Activated T-cell treated with anti-CD3 and anti-CD28 coated beads, Interleukin-2, amount 50 U/mL, for 1 hour (primary cell): ENCODE data around the gene XPO6.

ENCODE experiments used
- DNase-seq: peaks from one replicate; pipeline ENCODE4 v3.0.0-alpha.2; 2020

Gene XPO6

DNA sequence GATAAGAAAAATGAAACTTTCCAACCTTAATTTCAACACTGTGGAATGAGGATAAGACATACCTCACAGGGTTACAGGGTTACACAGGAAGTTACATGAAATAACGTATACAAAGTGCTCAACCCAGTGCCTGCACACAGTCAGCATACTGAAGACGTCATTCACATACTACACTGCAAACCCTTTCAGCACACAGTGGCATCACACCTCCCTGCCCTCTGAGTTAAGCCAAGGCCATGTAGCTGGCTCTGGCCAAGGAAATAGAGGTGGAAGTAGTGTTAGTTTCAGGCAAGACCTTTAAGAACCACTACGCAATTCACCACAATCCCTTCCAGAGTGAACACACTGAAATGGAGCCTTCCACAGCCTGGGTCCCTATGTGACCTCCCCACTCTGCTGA lies 101.7 kb downstream of the XPO6 start:
- no peak for DNase-seq

DNA sequence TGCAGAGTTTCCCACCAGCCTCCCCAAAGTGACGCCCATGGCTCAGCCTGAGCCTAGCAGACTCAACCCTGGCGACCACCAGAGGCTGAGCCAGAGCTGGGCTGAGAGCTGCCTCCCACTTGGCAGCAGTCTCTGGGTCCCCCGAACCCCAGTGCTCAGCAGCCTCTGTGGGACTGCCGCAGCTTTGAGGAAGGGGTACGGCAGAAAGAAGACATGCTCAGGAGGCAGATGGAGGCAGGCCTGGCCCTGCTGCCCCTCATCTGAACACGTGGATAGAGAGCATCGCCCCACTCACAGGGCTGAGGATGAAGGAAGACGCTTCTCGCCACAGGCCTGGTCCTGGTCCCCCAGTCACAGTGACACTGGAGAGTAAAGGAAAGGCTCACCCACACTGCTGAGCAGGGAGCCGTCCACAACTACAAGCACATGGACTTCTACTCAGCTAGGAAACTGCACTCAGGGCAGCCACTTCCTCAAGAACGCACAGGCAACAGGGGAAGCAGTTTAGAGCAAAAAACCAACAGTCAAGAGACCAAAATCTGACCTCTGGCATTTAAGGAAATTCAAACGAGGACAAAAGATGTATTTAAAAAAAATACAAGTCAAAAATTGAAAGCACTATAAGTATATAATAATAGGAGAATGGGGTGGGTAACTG lies 103.0 kb downstream of the XPO6 start:
- DNase-seq: no peak

DNA sequence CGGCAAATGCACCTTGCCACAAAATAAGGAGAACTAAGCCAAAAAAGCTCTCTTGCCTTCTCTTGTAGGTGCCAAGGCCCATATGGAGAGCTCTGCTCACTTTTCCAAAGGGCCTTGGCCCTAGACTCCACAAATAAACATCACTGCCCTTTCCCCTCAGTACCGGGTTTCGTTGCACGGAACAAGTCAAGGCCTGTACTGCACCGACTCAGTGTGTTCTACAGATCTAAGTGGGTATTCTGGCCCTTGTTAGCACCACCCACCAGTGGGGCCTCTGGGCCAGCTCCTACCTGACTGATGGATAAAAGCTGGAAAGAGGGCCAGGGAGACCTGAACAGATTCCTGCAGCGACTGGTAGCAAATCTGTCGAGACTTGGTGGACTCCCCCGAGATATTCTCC lies 104.5 kb downstream of the XPO6 start:
- no peak for DNase-seq

DNA sequence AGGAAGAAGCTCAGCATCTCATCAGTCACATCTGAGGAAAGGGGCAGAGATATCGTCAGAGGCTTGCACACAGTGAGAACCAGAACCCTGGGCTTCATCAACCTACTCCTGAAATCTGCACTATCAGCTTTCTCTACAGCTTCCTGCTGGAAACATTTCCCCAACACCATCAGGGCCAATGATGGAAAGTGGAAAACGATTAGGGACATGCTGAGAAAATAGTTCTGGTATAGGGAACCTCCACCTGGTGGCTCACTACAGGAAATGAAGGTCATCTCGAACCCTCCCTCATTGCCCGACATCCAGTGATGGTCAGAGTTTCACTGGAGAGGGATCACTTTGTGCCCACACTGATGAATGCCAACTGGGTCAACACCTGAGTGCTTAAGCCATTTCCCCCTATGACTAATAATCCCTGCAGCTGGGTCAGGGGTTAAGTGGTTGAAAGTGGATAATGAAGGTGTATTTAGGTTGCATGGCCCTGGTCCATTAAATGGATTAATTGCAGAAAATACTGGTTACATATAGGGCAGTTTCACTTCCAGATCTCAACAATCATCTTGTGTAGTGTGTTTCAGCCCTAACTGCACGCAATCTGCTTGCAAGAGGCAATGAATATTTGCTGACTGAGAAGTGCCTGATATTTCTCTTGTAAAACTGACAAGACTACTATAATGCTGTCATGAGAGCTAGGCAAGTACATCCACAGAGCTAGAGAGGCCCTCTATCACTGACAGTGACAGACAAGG lies 105.1 kb downstream of the XPO6 start:
- DNase-seq: no peak

DNA sequence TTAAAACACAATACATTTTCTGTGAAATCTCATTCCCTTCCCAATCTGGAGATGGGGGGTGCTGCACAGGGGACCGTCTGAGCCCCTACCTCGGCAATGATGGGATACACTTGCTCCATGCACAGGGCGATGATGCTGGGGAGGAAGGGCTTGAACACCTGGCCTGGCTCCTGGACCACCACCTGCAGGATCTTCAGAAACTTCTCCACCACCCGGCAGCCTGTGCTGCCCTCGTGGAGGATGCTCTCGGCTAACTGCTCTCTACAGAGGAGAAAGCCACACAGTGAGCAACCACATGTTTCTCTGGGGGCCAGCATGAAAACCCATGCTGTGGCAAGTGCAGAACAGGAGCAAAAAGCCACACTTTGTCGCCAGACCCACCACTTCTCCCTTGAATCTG lies 105.8 kb downstream of the XPO6 start:
- DNase-seq: no peak

DNA sequence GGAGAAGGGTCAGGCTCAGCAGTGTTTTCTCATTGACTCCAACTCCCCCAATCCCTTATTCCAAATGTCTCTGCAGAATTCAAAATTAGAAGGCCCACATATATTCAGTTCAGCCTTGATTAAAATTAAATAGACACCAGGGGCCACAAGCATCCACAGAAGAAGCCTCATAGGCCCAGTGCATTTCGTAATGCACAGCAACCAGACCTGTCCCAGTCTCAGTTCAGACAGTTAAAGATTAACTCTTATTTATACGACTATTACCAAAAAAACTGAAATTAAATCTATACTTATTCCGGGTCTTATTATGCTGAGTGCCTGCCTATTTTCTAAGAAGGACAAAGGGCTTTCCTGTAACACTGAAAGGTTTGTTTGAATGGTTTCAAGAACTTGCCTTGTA lies 106.5 kb downstream of the XPO6 start:
- DNase-seq: no peak

DNA sequence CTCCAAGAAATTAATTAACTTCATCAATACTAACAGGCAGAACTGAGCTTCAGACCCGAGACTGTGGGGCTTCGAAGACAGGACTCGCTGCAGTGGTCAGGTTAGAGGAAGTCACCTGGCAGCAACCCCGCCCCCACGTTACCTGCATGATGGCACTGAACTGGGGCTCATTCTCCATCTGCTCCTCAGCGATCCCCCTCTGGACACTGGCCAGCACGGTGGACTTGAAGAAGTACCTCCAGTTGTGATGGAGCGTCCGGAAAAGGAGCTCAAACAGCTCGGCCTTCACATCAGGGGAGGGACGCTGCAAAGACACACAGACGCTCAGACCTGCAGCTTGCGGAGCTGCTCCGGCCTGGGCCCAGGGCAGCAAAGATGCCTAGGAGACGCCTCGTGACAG lies 107.4 kb downstream of the XPO6 start:
- DNase-seq: no peak

DNA sequence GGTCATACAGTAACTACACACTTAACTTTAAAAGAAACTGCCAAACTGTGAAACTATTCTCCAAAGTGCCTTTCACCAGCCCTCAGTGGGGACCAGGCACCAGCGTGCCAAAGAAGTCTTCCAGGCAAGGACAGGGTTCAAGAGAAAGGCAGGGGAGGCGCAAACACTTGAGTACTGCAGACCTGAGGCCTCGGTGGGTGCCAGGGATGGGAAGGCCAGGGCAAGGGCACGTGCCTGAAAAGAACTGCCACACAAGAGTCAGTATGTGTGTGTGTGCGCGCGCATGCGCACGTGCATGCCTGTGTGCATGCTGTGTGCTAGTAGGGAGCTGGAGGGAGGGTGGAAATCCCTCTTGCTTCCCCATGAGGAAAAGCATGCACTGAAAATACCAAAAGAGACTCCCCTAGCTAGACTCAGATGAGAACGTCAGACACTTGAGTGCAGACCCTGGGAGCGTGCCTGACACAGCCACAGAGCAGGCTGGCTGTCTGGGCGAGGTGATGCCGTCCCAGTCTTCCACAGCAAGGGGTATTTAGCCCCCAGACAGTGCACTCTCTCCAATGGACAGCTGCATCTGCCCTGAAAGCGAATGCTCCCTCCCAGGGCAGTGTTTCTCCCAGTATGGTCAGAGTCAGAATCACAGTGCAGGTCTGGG lies 108.1 kb downstream of the XPO6 start:
- DNase-seq: no peak

DNA sequence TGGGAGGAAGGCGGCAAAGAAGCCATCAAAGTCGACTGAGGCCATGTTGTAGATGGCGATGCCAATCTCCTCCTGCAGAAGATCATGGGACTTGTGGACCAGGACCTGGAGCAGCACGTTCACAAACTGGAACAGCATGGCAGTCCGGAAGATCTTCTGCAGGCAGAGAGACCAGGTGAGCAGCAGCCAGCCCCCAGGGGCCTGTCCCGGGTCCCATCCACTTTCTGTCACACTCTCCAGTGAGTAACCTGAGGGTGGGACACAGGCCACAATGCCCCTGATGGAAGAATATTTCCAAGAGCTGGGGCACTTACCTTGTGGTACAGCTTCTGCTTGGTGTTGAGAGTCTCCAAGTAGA lies 110.3 kb downstream of the XPO6 start:
- DNase-seq: no peak

DNA sequence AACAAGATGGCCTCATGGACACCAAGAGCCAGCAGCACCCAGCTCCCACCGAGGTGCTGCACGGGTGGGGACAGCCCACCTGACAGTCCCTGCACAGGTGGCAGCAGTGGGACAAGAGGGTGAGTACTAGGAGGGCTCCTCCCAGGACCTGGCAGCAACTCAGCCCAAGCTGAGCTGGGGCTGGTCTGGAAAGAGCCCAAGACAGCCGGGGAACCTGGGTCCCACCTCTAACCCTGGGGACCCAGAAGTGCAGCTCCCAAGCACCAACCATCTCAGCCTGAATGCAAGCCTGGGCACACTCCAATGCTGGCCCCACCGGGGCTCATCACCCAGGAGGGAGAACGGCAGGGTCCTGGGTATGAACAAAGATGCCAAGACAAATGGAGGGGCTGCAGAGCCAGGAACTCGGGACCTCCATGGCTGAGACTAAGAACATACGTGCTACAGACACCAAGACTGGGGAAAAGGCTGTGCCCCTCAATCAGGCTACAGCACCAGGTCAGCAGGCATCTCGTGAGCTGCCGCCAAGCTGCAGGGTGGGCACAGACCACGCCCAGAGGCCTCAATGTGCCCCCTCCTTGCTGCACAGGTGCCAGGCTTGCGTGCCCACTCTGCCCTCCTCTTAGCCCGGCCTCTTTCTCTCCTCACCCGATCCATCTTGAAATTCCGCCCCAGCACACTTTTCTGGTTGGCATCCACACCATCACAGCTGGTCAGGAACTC lies 110.8 kb downstream of the XPO6 start:
- no peak for DNase-seq

DNA sequence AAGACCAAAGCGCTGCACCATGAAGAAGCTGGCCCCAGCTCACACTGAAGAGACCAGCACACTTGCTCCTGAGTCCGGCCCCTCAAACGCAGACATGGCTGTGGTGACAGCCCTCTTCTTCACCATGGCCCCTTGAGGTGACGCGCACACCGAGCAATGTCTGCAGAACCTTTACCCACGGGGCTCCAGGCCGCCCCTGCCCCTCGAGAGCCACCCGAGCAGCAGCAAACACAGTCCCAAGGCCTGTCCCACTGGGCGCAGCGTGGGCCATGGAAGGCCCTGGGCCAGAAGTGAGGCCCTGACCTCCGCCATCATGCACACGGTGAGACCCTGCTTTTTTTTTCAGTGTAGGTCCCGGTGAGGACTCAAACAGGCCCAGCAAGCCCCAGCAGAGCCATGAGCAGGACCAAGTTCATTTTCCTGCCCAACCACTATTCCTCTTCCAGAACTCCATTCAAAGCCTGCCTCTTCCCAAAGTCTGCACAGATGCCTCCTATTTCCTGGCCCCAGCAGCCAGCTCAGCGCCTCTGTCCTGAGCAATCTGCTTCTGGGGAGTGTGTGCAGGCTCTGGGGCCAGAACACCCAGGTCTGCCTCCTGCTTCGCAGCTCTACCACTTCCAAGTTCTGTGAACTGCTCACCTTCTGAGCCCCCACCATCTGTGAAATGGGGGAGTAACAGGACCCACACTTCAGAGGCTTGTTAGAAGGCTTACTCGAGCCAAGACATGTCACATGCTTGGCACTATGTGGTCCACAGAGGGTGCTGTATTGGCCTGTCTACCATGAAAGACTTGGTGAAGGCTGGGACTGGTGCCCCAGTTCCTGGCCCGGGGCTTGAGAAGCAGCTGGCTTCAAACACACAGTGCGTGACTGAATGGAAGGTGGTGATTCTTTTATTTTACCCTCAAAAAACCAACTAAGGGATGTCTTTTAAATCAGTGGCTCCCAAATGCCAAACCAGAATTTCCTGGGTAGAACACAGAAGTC lies 112.5 kb downstream of the XPO6 start:
- no peak for DNase-seq

DNA sequence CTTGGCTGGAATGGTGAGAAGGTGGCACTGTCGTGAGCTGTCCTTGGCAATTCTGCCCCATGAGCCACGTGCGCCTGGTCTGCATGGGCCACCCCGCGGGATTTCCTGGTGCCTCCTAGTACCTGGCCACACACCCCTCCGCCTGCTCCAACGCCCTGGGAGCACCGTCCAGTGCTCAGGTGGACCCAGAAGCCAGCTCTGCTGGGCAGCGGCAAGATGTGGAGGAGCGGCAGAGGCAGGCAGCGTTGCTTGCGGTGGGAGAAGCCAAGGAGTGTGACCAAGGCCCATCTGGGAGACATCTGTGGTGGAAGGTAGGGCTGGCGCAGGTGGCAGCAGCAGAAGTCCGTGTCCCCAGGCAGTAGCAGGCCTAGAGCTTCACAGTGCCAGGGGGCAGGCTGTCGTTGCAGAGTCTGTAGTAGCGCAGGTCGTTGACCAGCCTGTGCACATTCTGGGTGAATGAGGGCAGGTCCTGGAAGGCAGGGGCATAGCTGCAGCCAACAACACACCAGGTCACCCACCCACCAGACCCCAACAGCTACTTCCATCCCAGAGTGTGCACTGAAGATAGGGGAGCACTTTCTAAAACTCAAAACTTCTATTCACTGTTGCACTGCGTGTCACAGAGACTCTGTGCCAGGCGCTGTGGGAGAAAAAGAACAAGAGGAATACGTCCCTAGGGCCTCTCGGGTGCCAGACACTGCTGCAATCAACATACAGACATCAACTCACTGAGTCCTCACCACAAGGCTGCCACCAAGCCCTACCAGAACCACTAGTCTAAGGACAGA lies 113.4 kb downstream of the XPO6 start:
- no peak for DNase-seq

DNA sequence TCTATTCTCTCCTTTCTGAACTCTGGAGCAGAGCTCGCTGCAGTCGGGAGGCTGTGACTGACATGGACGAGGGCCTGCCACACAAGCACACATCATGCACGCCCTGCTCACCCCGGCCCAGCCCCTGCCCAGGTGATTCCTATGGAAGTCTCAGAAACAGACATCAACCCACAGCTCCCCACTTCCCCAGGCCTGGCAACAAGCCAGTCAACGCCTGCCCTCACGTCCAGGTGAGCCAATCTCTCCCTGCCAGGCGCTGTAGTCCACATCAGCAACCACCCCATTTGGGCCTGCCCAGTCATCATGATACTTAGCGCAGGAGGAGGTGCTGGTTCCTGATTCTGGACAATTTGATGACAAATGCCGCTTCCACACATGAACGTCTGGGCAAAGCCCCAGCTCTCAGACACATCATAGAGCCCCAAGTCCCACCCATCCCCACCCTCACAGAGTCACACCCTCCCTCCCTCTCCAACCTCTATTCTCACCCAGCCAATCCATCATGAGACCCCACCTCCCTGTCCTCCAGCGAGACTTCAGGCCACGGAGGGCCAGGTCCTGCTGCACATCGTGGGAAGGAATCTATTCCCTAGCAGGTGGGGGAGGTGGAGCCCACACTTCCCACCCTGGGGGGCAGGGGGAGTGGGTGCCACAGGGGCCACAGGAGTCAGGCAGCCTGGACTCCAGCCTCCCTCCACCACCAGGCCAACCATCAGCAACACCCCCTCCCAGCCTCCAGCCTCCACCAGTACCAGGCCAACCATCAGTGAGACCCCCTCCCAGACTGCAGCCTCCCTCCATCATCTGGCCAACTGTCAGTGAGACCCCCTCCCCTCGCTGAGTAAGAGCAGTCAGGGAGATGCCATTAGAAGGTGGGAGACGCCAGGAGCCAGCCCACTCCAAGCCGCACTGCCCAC lies 114.5 kb downstream of the XPO6 start:
- DNase-seq: no peak

DNA sequence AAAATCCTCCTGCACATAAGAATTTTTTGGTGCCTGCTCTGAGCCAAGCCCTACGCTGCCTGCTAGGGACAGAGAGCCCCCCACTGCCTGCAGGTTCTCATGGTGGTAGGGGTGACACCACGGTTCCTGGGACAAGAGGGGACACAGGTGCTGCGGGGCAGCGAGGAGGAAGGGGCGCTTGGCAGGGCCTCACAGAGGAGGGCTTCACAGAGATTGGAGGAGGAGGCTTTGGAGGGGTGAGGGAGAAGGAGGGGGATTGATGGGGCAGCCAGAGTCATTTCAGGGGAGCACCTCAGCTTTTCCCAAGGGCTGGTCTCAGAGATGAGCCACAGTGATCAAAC lies 118.4 kb downstream of the XPO6 start:
- no peak for DNase-seq

DNA sequence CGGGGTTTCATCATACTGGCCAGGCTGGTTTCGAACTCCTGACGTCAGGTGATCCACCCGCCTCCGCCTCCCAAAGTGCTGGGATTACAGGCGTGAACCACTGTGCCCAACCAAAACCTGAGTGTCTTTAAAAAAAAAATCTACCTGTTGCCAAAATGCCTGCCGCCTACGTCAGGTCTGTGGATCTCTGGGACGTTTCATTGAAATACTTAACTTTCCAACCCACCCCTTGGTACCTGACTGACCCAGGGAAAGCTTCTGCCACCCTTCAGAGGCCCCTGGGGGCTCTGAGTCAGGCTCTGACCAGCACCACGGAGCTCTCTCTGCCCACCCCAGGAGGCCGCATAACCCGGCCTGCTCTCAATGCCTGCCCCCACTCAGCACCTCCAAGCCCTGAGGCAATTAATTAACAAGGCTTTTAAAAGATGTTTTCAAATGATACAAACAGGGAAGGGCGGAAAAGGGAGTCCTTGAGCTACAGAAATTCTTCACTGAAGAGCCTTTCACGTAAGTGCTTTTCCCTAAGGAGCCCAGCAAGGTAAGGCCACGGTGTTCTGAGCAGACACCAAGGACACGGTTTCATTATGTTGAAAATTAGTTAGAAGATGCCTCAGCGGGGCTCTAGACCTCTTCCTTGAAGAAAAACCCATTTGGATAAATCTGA lies 118.9 kb downstream of the XPO6 start:
- no peak for DNase-seq

DNA sequence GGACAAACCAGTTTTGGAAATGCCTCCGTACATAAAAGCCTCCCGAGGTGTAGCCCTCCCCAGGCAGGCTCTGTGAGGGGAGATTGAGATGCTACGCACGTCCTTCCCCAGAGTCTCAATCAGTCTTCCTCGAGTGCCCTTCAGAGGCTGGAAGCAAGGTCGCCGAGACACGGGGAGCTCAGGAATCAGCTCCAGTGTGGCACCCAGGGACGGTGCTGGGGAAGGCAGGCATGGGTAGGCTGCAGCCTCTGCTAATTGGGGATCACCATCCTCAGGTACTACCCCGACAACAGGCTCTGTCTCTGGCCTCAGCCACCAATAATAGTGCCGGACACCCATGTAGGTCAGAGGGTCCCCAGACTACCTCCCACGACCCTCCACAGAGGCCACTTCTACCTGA lies 120.1 kb downstream of the XPO6 start:
- no peak for DNase-seq

DNA sequence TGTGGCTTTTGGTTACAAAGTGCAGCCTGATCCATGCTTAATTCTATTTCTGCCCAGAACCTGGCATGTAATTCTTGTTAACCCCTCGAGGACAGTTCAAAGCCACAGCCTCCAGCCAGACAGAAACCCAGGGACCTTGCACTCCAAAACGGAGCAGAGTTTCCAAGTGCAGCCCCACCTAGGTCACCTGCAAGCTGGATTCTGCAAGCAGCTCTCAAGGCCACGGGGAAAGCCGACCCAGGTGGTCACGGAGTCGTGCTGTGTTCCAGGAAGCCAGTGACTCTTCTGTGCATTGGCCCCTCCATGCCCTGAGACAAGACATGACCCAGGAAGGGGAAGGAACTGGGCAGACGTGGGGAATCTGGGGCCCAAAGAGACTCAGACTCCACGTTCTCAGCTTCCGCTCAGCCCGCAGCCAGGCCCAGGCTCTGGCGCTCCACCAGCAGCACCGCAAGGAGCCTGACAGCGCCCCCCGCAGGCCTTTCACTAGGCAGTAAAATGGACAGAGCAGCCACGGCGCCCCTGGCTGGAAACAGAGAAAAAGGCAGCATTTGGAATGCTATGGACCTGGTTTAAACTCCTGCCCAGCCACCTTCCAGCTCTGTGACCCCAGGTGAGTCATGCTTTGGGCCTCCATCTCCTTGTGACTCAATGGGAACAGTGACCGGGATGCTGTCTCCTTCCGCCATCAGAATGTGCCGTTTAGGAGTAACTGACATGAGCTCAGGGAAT lies 121.0 kb downstream of the XPO6 start:
- no peak for DNase-seq

DNA sequence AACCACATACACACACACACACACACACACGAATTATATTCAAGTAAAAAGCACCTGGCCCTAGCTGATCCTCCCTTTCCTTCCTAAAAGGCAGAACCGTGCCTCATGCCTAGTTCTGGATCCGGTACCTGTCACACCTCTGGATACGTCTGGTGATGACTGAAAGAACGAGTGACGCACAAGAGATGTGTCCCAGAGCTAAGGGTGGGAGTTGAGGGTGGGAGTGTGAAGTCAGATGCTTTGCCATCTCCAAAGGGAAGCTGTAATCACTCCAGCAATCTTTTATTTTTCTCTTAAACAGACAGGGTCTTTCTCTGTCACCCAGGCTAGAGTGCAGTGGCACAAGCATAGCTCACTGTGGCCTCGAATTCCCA lies 121.8 kb downstream of the XPO6 start:
- no peak for DNase-seq

DNA sequence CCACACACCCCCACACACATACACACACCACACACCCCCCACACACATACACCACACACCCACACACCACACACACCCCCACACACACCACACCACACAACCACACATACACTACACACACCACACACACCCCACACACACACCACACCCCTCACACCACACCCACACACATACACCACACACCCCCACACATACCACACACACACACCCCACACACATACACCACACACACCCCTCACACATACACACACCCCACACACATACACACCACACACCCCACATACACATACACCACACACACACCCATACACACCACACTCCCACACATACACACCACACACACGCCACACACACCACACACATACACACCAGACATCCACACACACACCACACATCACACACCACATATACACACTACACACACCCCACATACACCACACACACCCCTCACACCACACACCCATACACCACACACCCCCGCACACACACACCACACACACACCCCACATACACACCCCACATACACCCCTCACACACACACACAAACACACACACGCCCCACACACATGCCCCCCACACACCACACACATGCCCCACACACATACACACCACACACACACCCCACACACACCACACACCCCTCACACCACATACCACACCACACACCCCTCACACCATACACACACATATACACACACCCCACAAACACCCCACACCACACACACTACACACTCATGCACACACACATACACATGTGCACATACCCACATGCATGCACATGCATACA lies 122.4 kb downstream of the XPO6 start:
- DNase-seq: no peak
